A549 treated with CORT108297 at 1 μM for 4 hours (cell line): ENCODE data around the gene SOX14. TPM values are rescaled to one million over a fixed set of nuclear protein-coding genes. Genes with fewer than 3 reads are reported as not detected.

Experiments
- total RNA-seq: library from RNA; stranded (reverse); fragments of 200-300 nt; extraction: Qiagen RNA extraction; gene quantifications from 5 replicates; pipeline ENCODE4 v1.2.3, GENCODE V29; 2022

Gene SOX14
- total RNA-seq, result not detected in 5 replicates

DNA sequence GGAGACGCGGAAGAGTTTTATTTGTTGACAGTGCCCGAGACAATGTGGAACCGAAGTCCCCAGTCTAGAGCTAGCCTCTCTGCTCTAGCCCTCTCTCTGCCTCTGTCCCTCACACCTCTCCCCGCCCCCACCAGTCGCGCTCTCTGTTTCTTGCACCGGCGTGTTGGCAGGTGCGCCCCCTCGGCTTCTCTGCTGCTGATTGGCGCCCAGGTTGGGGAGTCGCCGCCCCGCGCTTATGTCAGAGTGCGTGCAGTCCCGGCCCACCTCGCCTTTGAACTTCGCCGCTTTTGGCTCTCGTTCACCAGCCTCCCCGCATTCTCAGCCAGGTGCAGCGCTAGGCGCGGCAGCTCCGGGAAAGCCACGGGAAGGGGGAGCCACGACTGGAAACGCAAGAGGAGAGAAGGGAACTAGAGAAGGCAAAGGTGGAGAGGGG, at the start of gene SOX14:
TSS of gene SOX14 (plus strand) at position 315 of the 433 bp plus-strand sequence. CDS start 470 bp downstream, outside the sequence.

Other genes starting within 250 kb of the SOX14 start
- not detected in 5 replicates for gene CLDN18, start 245.8 kb downstream of the SOX14 start, total RNA-seq